Sigmoid colon (tissue), 7 donors: ENCODE data around the gene SFXN5. TPM values are rescaled to one million over a fixed set of nuclear protein-coding genes. Genes with fewer than 3 reads are reported as not detected.

Experiments used
- DNase-seq: peaks from one replicate; pipeline ENCODE4 v3.0.0-alpha.2; 2019
- H3K27ac ChIP-seq, 4 donors: fragments of 200-600 bp; sonication (generic); one replicate each; pipeline ENCODE4 v1.5.1; 2016 to 2019; ENCODE audit warnings: mild to moderate bottlenecking in 1 of 4
- H3K27me3 ChIP-seq, 3 donors: fragments of 200-600 bp; sonication (generic); one replicate each; pipeline ENCODE4 v1.5.1; 2019; ENCODE audit warnings: mild to moderate bottlenecking in 1 of 3
- H3K36me3 ChIP-seq, 4 donors: fragments of 200-600 bp; sonication (generic); one replicate each; pipeline ENCODE4 v1.5.1; 2016 to 2019
- H3K4me1 ChIP-seq, 4 donors: fragments of 200-600 bp; sonication (generic); one replicate each; pipeline ENCODE4 v1.5.1; 2017 to 2019
- H3K4me3 ChIP-seq, 4 donors: fragments of 200-600 bp; sonication (generic); one replicate each; pipeline ENCODE4 v1.5.1; 2017 to 2019; ENCODE audit warnings: mild to moderate bottlenecking in 2 of 4, moderate library complexity in 1 of 4
- H3K9me3 ChIP-seq, 4 donors: fragments of 200-600 bp in 3 of 4; sonication (generic) in 3 of 4; one replicate each; pipeline versions ENCODE4 v1.5.1 to v1.6.1; 2013 to 2019
- CTCF ChIP-seq, 4 experiments: fragments of 450-650 bp in 3 of 4; fragments of 200-600 bp in 1 of 4; IDR thresholded peaks; one replicate each; pipeline ENCODE4 v1.5.1; 2016 to 2019; ENCODE audit warnings: antibody characterized with exemption in 4 of 4, mild to moderate bottlenecking in 3 of 4, moderate library complexity in 2 of 4
- EP300 ChIP-seq, 4 donors: sonication (generic); formaldehyde crosslinking; IDR thresholded peaks; one replicate each; pipeline ENCODE4 v1.6.1; 2017; ENCODE audit warnings: antibody characterized with exemption in 4 of 4
- POLR2A ChIP-seq, 2 donors: fragments of 450-650 bp; IDR thresholded peaks; one replicate each; pipeline ENCODE4 v1.6.1; 2016; ENCODE audit warnings: antibody characterized with exemption in 2 of 2, mild to moderate bottlenecking in 2 of 2, moderate library complexity in 2 of 2
- POLR2AphosphoS5 ChIP-seq, 4 donors: sonication (generic); formaldehyde crosslinking; IDR thresholded peaks; one replicate each; pipeline ENCODE4 v1.6.1; 2017; ENCODE audit warnings: antibody characterized with exemption in 4 of 4
- WGBS, 2 donors: extraction: QIAGEN DNeasy Blood & Tissue Kit; methylation state at CpG; one replicate each; pipeline ENCODE4 v1.1.7; 2013; 5-methylcytosine and 5-hydroxymethylcytosine counted together
- intact Hi-C: fragments of 100-400 bp; cut with DNase I; formaldehyde crosslinking; loops from one replicate; pipeline ENCODE4 v1.15.1; 2023
- polyA plus RNA-seq, 3 donors: library from polyadenylated mRNA; stranded (reverse); fragments of 200-250 nt; gene quantifications; one replicate each; pipeline ENCODE4 v1.2.3, GENCODE V29; 2013
- total RNA-seq, 4 donors: library from RNA; depleted of rRNA; stranded (reverse); fragments of >200 nt; gene quantifications; one replicate each; pipeline ENCODE4 v1.1.0, GENCODE V29; 2016
- donor health status: healthy with polysubstance abuse.
- donor health status: Bipolar disorder and iron deficiency.
- donor health status: healthy.

SFXN5 gene
- total and polyA plus RNA-seq, 7 donors: 5.4 to 27.1 (median 11.1) TPM

GRCh38 chr2:73006969-73007710, 64.4 kb downstream of the SFXN5 start:
- H3K9me3 ChIP-seq: no peaks in the 10 kb centered on the region

DNA sequence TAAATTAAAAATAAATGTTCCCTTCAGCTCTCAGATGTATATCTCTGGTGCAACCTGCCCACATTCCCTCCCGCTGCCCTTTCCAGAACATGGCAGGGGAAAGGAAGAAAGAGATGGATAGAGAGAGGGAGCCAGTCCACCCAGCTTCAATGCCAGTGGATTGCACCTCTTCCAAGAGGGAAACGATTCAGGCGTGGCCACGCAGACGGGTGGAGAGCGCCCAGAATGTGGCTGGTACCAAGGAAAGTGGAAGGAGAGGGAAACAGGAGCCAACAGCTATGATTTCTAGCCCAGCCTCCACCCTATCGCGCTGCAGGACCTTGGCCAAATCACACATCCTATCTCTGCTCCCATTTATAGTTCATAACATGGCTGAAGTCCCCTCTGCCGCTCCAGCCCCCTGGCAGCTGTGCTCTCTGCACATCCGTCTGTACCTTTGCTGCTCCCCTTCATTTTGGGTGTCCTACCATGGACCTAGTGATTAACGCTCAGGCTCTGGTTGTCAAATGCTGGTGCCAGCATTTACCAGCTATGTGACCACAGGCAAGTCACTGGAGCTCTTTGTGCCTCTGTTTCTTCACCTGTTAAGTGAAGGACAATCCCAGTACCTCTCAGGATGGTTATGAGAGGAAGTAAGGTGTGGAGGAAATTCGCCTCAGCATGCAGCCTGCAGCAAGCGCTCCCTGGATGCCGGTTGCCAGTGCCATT, 66.5 kb downstream of the SFXN5 start:
- peaks cover 0 to 8% (median 5%) of the 10 kb centered on the region in 4 donors for H3K4me1 ChIP-seq
- intact Hi-C loops: no loop called here
- TF ChIP-seq CTCF (IDR thresholded peaks at IDR 0.05) (no peak), POLR2AphosphoS5 (IDR thresholded peaks at IDR 0.05) (no peak), POLR2A (IDR thresholded peaks at IDR 0.05) (no peak), EP300 (IDR thresholded peaks at IDR 0.05) (no peak)
- H3K4me3 ChIP-seq: no peak overlapping the region
- H3K9me3 ChIP-seq: no peaks in the 10 kb centered on the region
- H3K27ac ChIP-seq: no peak overlapping the region
- no peak for DNase-seq
- H3K27me3 ChIP-seq: no peaks in the 10 kb centered on the region
- WGBS, 2 donors: 77 to 90% methylated on average over 14 of the region's 14 CpGs
- H3K36me3 ChIP-seq: peaks cover 0 to 11% (median 4%) of the 10 kb centered on the region in 4 donors

More at GRCh38 chr2:73006969-73007710, 64.4 kb downstream of the SFXN5 start:
- no peaks in the 10 kb centered on the region for H3K4me1 ChIP-seq
- H3K27me3 ChIP-seq: no peaks in the 10 kb centered on the region
- intact Hi-C loops: loop anchor here (2.0 kb wide), 1 partner anchor 66 kb away; no protein-coding TSS in a partner anchor
- no peak overlapping the region for H3K4me3 ChIP-seq
- no peak for TF ChIP-seq CTCF (IDR thresholded peaks at IDR 0.05)
- TF ChIP-seq POLR2AphosphoS5 (IDR thresholded peaks at IDR 0.05): no peak
- no peak for TF ChIP-seq EP300 (IDR thresholded peaks at IDR 0.05)
- no peak for TF ChIP-seq POLR2A (IDR thresholded peaks at IDR 0.05)
- 92 to 94% methylated on average over 14 of the region's 14 CpGs for WGBS, 2 donors
- H3K27ac ChIP-seq: no peak overlapping the region
- no peak for DNase-seq
- peaks cover 0 to 7% (median 4%) of the 10 kb centered on the region in 4 donors for H3K36me3 ChIP-seq

DNA sequence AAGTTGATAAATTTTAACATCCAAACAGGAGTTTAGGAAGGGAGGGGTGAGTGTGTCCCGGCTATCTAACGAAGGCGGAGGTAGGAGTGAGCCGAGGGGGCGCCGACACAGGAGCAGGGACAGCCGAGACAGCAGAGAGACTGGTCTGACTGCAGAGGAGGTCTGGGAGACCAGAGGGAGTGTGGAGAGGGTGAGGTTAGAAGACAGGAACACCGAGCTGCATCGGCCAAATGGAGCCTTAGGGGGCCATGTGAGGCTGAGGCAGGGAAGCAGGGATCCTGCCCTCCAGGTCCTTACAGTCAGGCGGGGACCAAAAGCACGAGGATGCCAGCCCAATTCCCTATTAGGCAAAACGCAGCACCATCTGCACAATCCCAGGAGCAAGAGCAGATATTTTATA, 67.0 kb downstream of the SFXN5 start:
- no peak for DNase-seq
- TF ChIP-seq EP300 (IDR thresholded peaks at IDR 0.05) (no peak), POLR2AphosphoS5 (IDR thresholded peaks at IDR 0.05) (no peak), CTCF (IDR thresholded peaks at IDR 0.05) (no peak), POLR2A (IDR thresholded peaks at IDR 0.05) (no peak)
- Histone ChIP-seq H3K4me1 (peaks cover 0 to 9% (median 7%) of the 10 kb centered on the region in 4 donors), H3K27ac (no peak overlapping the region), H3K27me3 (no peaks in the 10 kb centered on the region), H3K4me3 (no peak overlapping the region), H3K9me3 (no peaks in the 10 kb centered on the region), H3K36me3 (peaks cover 0 to 11% (median 4%) of the 10 kb centered on the region in 4 donors)
- WGBS, 2 donors: 90 to 93% methylated on average over 12 of the region's 12 CpGs
- intact Hi-C loops: no loop called here

DNA sequence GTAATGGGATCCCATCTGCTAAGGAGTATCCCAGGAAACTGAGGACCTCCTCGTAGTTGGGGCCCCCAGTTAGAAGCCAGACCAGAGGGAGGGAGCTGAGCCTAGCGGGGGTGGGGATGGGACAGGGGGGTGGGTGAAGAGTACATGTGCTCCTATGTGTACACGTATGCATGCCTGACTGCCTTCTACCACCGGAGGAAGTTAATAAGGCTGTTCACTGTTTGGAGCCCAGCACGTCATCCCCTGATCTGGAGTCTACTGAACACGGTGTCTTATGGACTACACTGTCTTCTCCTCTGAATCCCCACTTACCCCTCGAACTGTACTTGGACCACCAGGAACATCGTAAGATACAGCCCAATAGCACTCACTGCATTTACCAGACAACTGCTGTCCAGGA, 68.5 kb downstream of the SFXN5 start:
- WGBS, 2 donors: 87 to 96% methylated on average over 8 of the region's 8 CpGs

More for the DNA sequence above, 68.5 kb downstream of the SFXN5 start:
- intact Hi-C loops: no loop called here
- no peak for DNase-seq
- Histone ChIP-seq H3K27me3 (no peaks in the 10 kb centered on the region), H3K36me3 (peaks cover 0 to 10% (median 0%) of the 10 kb centered on the region in 4 donors), H3K4me1 (peaks cover 0 to 9% (median 7%) of the 10 kb centered on the region in 4 donors), H3K27ac (no peak overlapping the region), H3K9me3 (no peaks in the 10 kb centered on the region), H3K4me3 (no peak overlapping the region)
- TF ChIP-seq POLR2A (IDR thresholded peaks at IDR 0.05): no peak
- TF ChIP-seq EP300 (IDR thresholded peaks at IDR 0.05): no peak
- no peak for TF ChIP-seq POLR2AphosphoS5 (IDR thresholded peaks at IDR 0.05)
- TF ChIP-seq CTCF (IDR thresholded peaks at IDR 0.05): no peak
